K562 (cell line): Measurements from ENCODE around the gene RPL27A. TPM values are rescaled to one million over a fixed set of nuclear protein-coding genes. Genes with fewer than 3 reads are reported as not detected.

Source experiments
- AFF1 ChIP-seq, 2 experiments: fragments of 450-650 bp; IDR thresholded peaks; 2 replicates each; pipeline ENCODE4 v1.6.1; 2018; ENCODE audit warnings: mild to moderate bottlenecking in 2 of 2, low read depth in 1 of 2; ENCODE audit not compliant: partially characterized antibody in 2 of 2
- ATF3 ChIP-seq, 2 experiments: fragments of 450-650 bp in 1 of 2; sonication (generic) in 1 of 2; formaldehyde crosslinking in 1 of 2; IDR thresholded peaks in 1 of 2; conservative IDR thresholded peaks in 1 of 2; 2 replicates each; pipeline versions ENCODE4 v1.6.1 to v1.8.1; 2016 to 2023; ENCODE audit warnings: mild to moderate bottlenecking in 2 of 2, moderate library complexity in 2 of 2, inconsistent platforms in 1 of 2, missing genetic modification reagents in 1 of 2
- CCNT2 ChIP-seq: IDR thresholded peaks from 2 replicates; pipeline ENCODE4 v1.6.1; 2011; ENCODE audit warnings: borderline replicate concordance, low read depth, mild to moderate bottlenecking, moderate library complexity, mixed read lengths, low read length; ENCODE audit not compliant: insufficient read length; ENCODE audit errors: extremely low read depth
- CHCHD3 ChIP-seq: fragments of 250-450 bp; sonication (Bioruptor Pico); IDR thresholded peaks from 2 replicates; pipeline ENCODE4 v2.1.2; 2022; ENCODE audit warnings: mild to moderate bottlenecking
- EP400 ChIP-seq: fragments of 450-650 bp; IDR thresholded peaks from 2 replicates; pipeline ENCODE4 v1.6.1; 2017; ENCODE audit warnings: antibody characterized with exemption, mild to moderate bottlenecking, moderate library complexity
- ESRRA ChIP-seq: fragments of 450-650 bp; IDR thresholded peaks from 2 replicates; pipeline ENCODE4 v1.6.1; 2014; ENCODE audit warnings: low read depth, mild to moderate bottlenecking, moderate library complexity, borderline replicate concordance
- GTF2F1 ChIP-seq: IDR thresholded peaks from 2 replicates; pipeline ENCODE4 v1.6.1; 2011; ENCODE audit warnings: low read depth, low read length, improper control_type of control experiment
- LEF1 ChIP-seq: fragments of 450-650 bp; IDR thresholded peaks from 2 replicates; pipeline ENCODE4 v1.6.1; 2016; ENCODE audit warnings: mild to moderate bottlenecking
- MNT ChIP-seq, 2 experiments: fragments of 450-650 bp; conservative IDR thresholded peaks; 2 replicates each; pipeline ENCODE4 v1.6.1; 2017; ENCODE audit warnings: mild to moderate bottlenecking in 2 of 2, moderate library complexity in 2 of 2
- NELFE ChIP-seq: IDR thresholded peaks from 2 replicates; pipeline ENCODE4 v1.6.1; 2011; ENCODE audit warnings: mild to moderate bottlenecking; ENCODE audit not compliant: insufficient read depth, insufficient read length
- NFIC ChIP-seq: fragments of 450-650 bp; IDR thresholded peaks from 2 replicates; pipeline ENCODE4 v1.6.1; 2017; ENCODE audit warnings: mild to moderate bottlenecking, inconsistent platforms
- POLR2H ChIP-seq: IDR thresholded peaks from 2 replicates; pipeline ENCODE4 v1.6.1; 2016; ENCODE audit warnings: missing genetic modification characterization, low read depth, mild to moderate bottlenecking, control low read depth, missing compliant biosample characterization, moderate library complexity
- PRDM10 ChIP-seq: fragments of 450-650 bp; IDR thresholded peaks from 2 replicates; pipeline ENCODE4 v1.6.1; 2018; ENCODE audit not compliant: partially characterized antibody
- ZFP1 ChIP-seq: fragments of 450-650 bp; formaldehyde crosslinking; IDR thresholded peaks from 2 replicates; pipeline ENCODE4 v1.4.0; 2020; ENCODE audit warnings: mild to moderate bottlenecking, mixed read lengths
- ZNF444 ChIP-seq: fragments of 250-450 bp; sonication (Bioruptor Pico); IDR thresholded peaks from 2 replicates; pipeline ENCODE4 v1.4.0; 2020; ENCODE audit warnings: mild to moderate bottlenecking, moderate library complexity
- polyA plus RNA-seq, 8 experiments: library from polyadenylated mRNA; depleted of rRNA in 4 of 8; stranded (reverse) in 5 of 8; unstranded in 3 of 8; fragments of >200 nt; fragmentation: Nextera tagmentation in 2 of 8; fragmentation: Illumina TruSeq in 1 of 8; extraction: Ambion mirVana in 2 of 8; extraction: Trizol in 1 of 8; gene quantifications; 2 replicates each; pipeline versions ENCODE4 v1.2.1 to v1.2.3, GENCODE V29; 2011 to 2014; ENCODE audit warnings: inconsistent platforms in 1 of 8, missing spikeins in 1 of 8
- total RNA-seq, 7 experiments: library from RNA; depleted of rRNA in 6 of 7; stranded (reverse); fragments of >200 nt in 6 of 7; fragmentation: Illumina TruSeq in 2 of 7; extraction: Trizol in 2 of 7; gene quantifications; 2 replicates each; pipeline versions ENCODE4 v1.2.1 to v1.2.3, GENCODE V29; 2011 to 2021; ENCODE audit warnings: low replicate concordance in 1 of 7

The RPL27A gene
- total and polyA plus RNA-seq, 9 of the 15 experiments (the other 6 are each of a cell fraction or from before 2014, with no cell fraction given), result 790 to 4,241 (median 2,267) TPM

- TF ChIP-seq POLR2H (peak; percentile 97), MNT (conservative IDR thresholded peaks at IDR 0.05) (peak; percentile 44 to 83), ESRRA (peak; percentile 12; the same call in 1 of the 2 replicates), AFF1 (IDR thresholded peaks at IDR 0.05; ENCODE audit: low read depth in 1 of 2, partially characterized antibody in 2 of 2) (peak in 1 of 2 experiments; percentile 49), NFIC (peak; percentile 64), PRDM10 (peak; percentile 73), CHCHD3 (CRISPR knock-in tag) (0 out of 2 replicates have a peak, but pooled peaks have one; percentile 13), ZFP1 (CRISPR knock-in tag) (no peak), CCNT2 (peak; percentile 69), ZNF444 (CRISPR knock-in tag) (0 out of 2 replicates have a peak, but pooled peaks have one; percentile 10), ATF3 (IDR thresholded peaks at IDR 0.05) (no peak), ATF3 (CRISPR knock-in tag; conservative IDR thresholded peaks at IDR 0.05) (0 out of 2 replicates have a peak, but pooled peaks have one; percentile 18), EP400 (peak; percentile 96), NELFE (peak; percentile 90), LEF1 (0 out of 2 replicates have a peak, but pooled peaks have one; percentile 31), GTF2F1 (peak; percentile 95)
Measured at GRCh38 chr11:8682303-8683114, at the start of gene RPL27A, which contains the start of gene TRIM66 (continued).
